Prostate gland (tissue), 2 donors: Measurements from ENCODE around the gene PRR7. TPM values are rescaled to one million over a fixed set of nuclear protein-coding genes. Genes with fewer than 3 reads are reported as not detected.

Experiments used
- DNase-seq: peaks from one replicate; pipeline ENCODE4 v3.0.0-alpha.2; 2019; ENCODE audit warnings: low spot score
- H3K27ac ChIP-seq, 2 donors: fragments of 200-600 bp; sonication (generic); 2 replicates each; pipeline ENCODE4 v1.5.1; 2017 to 2019
- H3K27me3 ChIP-seq: fragments of 200-600 bp; sonication (generic); replicated peaks from 2 replicates; pipeline ENCODE4 v1.5.1; 2019; ENCODE audit not compliant: insufficient read depth
- H3K36me3 ChIP-seq, 2 donors: fragments of 200-600 bp; sonication (generic); 1 replicate in 1 of 2; 2 replicates in 1 of 2; pipeline versions ENCODE4 v1.5.1 to v1.8.1; 2017 to 2019
- H3K4me1 ChIP-seq: fragments of 200-600 bp; sonication (generic); replicated peaks from 2 replicates; pipeline ENCODE4 v1.5.1; 2019
- H3K4me3 ChIP-seq, 2 donors: fragments of 200-600 bp; sonication (generic); 2 replicates each; pipeline ENCODE4 v1.5.1; 2017 to 2019
- H3K9me3 ChIP-seq: fragments of 200-600 bp; sonication (generic); 2 replicates; pipeline ENCODE4 v1.5.1; 2017
- POLR2A ChIP-seq: fragments of 450-650 bp; IDR thresholded peaks from one replicate; pipeline ENCODE4 v1.6.1; 2016; ENCODE audit warnings: antibody characterized with exemption, mild to moderate bottlenecking
- POLR2AphosphoS5 ChIP-seq: sonication (generic); formaldehyde crosslinking; IDR thresholded peaks from one replicate; pipeline ENCODE4 v1.6.1; 2017; ENCODE audit warnings: antibody characterized with exemption
- WGBS: methylation state at CpG from one replicate; pipeline ENCODE4 v1.1.5; 2018; 5-methylcytosine and 5-hydroxymethylcytosine counted together
- intact Hi-C: fragments of 100-400 bp; cut with DNase I; formaldehyde crosslinking; loops from one replicate; pipeline ENCODE4 v1.14.2; 2022
- total RNA-seq, 2 donors: library from RNA; depleted of rRNA; stranded (reverse); fragments of >200 nt; gene quantifications; one replicate each; pipeline ENCODE4 v1.1.0, GENCODE V29; 2016
- TF ChIP-seq, protein P1 (sequence below), 4 experiments: fragments of 200-600 bp in 2 of 4; fragments of 450-650 bp in 2 of 4; sonication (generic) in 2 of 4; IDR thresholded peaks; 1 replicate in 3 of 4; 2 replicates in 1 of 4; pipeline ENCODE4 v1.5.1; 2016 to 2019; ENCODE audit warnings: antibody characterized with exemption in 4 of 4, mild to moderate bottlenecking in 2 of 4, moderate library complexity in 2 of 4

PRR7 gene
- total RNA-seq, 2 donors from 2014 or later: 8.7 to 11.0 TPM

DNA sequence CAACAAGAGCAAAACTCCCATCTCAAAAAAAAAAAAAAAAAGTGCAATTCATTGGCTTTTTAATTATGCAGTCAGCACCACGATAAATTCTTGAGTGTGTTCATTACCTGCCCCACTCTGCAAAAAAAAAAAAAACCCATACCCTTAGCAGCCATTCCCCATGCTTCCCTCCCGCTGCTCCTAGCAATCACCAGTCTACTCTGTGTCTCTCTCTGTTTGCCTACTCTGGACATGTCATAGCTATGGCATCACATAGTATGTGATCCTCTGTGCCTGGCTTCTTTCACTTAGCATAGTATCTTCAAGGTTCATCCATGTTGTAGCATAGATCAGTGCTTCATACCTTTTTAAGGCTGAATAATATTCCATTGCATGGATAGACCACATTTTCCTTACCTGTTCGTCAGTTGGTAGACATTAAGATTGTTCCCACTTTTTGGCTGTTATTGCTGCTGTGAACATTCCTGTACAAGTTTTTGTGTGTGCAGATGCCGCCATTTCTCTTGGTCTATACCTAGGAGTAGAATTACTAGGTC lies 7.0 kb upstream of the PRR7 start:
- 95% methylated on average over 4 of the region's 4 CpGs for WGBS
- H3K9me3 ChIP-seq: no peaks in the 10 kb centered on the region
- TF ChIP-seq POLR2A (no peak), POLR2AphosphoS5 (no peak)
- TF ChIP-seq, protein P1, sequence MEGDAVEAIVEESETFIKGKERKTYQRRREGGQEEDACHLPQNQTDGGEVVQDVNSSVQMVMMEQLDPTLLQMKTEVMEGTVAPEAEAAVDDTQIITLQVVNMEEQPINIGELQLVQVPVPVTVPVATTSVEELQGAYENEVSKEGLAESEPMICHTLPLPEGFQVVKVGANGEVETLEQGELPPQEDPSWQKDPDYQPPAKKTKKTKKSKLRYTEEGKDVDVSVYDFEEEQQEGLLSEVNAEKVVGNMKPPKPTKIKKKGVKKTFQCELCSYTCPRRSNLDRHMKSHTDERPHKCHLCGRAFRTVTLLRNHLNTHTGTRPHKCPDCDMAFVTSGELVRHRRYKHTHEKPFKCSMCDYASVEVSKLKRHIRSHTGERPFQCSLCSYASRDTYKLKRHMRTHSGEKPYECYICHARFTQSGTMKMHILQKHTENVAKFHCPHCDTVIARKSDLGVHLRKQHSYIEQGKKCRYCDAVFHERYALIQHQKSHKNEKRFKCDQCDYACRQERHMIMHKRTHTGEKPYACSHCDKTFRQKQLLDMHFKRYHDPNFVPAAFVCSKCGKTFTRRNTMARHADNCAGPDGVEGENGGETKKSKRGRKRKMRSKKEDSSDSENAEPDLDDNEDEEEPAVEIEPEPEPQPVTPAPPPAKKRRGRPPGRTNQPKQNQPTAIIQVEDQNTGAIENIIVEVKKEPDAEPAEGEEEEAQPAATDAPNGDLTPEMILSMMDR (IDR thresholded peaks at IDR 0.05): no peak
- DNase-seq: no peak
- intact Hi-C loops: no loop called here
- no peak overlapping the region for H3K27ac ChIP-seq
- no peak overlapping the region for H3K4me3 ChIP-seq
- H3K27me3 ChIP-seq: no peaks in the 10 kb centered on the region
- peaks cover 0 to 15% of the 10 kb centered on the region in 2 donors for H3K36me3 ChIP-seq
- no peaks in the 10 kb centered on the region for H3K4me1 ChIP-seq

DNA sequence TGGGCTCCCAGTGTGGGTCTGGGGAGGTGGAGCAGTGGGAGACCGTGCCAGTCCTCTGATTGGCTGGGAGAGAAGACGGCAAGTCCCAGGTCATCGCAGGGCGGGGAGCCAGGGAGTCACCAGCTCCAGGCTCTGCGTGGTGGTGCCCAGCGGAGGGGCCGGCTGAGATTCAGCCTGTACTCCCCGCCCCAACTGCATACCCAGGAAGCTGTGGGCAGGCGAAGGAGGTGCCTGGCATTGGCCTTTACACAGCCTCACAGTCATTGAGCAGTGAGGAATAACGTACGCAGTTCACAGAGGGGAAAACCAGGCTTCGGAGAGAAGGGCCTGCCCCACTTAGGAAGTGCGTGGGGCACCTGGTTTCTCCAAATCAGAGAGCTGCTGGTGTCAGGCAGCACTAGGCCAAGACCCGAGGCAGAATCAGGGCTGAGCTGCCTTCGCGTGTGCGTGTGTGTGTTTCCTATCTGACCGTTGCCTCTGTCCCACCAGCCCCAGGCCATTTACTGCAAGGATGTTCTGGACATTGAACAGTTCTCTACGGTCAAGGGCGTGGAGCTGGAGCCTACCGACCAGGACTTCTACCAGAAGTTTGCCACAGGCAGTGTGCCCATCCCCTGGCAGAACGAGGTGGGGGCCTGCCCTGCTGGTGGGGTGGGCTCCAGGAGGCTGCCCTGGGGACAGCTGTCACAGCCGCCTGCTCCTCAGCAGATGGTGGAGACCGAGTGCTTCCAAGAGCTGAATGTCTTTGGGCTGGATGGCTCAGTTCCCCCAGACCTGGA lies 6.2 kb upstream of the PRR7 start:
- DNase-seq: no peak
- no peak for TF ChIP-seq POLR2AphosphoS5
- TF ChIP-seq, protein P1 (IDR thresholded peaks at IDR 0.05): no peak
- no peak for TF ChIP-seq POLR2A
- WGBS: 79% methylated on average over 24 of the region's 24 CpGs
- H3K4me3 ChIP-seq: no peak overlapping the region
- no peaks in the 10 kb centered on the region for H3K9me3 ChIP-seq
- peaks cover 0 to 9% of the 10 kb centered on the region in 2 donors for H3K36me3 ChIP-seq
- H3K4me1 ChIP-seq: no peaks in the 10 kb centered on the region
- intact Hi-C loops: no loop called here
- no peaks in the 10 kb centered on the region for H3K27me3 ChIP-seq
- H3K27ac ChIP-seq: no peak overlapping the region

DNA sequence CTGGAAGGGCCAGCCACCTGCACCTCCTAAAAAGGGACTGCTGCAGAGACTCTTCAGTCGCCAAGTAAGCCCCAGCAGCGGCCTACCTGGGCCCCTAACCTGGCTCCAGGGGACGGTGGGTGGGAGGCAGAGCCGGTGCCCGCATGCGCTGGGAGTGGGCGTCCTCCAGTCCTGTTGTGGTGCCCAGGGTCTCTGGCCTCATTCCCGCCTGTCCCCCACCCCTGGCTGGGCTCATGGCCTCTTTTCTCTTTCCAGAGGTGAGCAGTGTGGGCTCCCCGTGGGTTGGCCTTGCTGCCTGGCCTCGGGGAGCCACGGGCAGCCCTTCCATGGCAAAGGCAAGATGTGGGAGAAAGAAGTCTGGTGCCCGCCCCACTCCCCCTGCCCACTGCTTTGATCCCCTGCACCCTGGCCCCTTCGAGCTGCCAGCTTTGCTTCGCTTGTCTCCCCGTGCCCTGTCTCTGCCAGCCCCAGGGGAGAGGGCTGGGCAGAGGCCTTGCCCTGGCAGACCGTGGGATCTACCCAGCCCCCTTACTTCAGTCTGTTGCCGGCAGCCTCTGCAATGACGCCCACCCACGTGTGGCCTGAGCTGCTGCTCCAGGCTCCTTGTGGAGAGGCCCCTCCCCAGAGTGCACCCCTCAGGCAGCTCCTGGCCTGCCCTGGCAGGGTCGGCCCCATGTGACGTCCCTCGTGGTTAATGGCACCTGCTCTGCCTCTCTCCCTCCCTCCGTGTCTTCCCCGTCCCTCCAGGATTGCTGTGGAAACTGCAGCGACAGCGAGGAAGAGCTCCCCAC lies 5.4 kb upstream of the PRR7 start:
- intact Hi-C loops: no loop called here
- Histone ChIP-seq H3K36me3 (peaks cover 0 to 5% of the 10 kb centered on the region in 2 donors), H3K27ac (no peak overlapping the region), H3K4me1 (no peaks in the 10 kb centered on the region), H3K4me3 (no peak overlapping the region), H3K9me3 (no peaks in the 10 kb centered on the region), H3K27me3 (no peaks in the 10 kb centered on the region)
- TF ChIP-seq POLR2A: no peak
- TF ChIP-seq, protein P1 (IDR thresholded peaks at IDR 0.05): no peak
- no peak for DNase-seq
- WGBS: 82% methylated on average over 26 of the region's 26 CpGs

DNA sequence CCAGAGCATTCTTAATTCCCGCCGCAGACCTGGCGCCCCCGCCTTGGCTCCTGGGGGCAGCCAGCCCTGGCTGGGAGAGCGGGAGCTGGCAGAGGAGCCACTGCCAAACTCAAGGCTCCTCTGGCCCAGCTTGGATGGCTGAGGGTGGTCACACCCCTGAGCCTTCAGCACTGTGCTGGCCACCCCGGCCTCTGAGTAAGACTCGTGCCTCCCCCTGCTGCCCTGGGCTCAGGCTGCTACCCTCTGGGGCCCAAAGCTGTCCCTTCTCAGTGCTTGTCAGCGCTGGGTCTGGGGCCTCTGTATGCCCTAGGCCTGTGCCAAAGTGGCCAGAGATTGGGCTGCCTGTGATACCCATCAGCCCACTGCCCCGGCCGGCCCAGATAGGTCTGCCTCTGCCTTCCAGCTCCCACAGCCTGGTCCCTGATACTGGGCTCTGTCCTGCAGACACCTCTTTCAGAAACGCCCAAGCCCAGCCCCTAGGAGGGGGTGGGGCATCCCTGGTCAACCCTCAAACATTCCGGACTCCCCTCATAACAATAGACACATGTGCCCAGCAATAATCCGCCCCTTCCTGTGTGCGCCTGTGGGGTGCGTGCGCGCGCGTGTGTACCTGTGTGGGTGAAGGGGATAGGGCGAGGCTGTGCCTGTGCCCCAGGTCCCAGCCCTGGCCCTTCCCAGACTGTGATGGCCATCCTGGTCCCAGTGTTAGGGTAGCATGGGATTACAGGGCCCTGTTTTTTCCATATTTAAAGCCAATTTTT lies 4.4 kb upstream of the PRR7 start:
- WGBS: 89% methylated on average over 20 of the region's 20 CpGs
- Histone ChIP-seq H3K4me1 (peaks cover 3% of the 10 kb centered on the region), H3K27ac (no peak overlapping the region), H3K27me3 (no peaks in the 10 kb centered on the region), H3K36me3 (no peaks in the 10 kb centered on the region), H3K9me3 (no peaks in the 10 kb centered on the region), H3K4me3 (no peak overlapping the region)
- intact Hi-C loops: no loop called here
- TF ChIP-seq, protein P1 (IDR thresholded peaks at IDR 0.05): no peak
- TF ChIP-seq POLR2A (no peak), POLR2AphosphoS5 (no peak)
- DNase-seq: no peak
